ENCODE measurements around the gene DUT. TPM values are rescaled to one million over a fixed set of nuclear protein-coding genes. Genes with fewer than 3 reads are reported as not detected.

DUT gene
- total and polyA plus RNA-seq, 2 experiments from 2014 or later: 88.8 to 198 TPM

- Histone ChIP-seq H3K9me3 (ENCODE audit: low read depth) (no peaks in the 10 kb centered on the region), H3K27ac (no peak overlapping the region), H3K4me1 (ENCODE audit: low read depth) (peaks cover 13% of the 10 kb centered on the region), H3K4me3 (no peak overlapping the region), H3K36me3 (no peaks in the 10 kb centered on the region), H3K27me3 (no peaks in the 10 kb centered on the region)
- no peak for DNase-seq (ENCODE audit: low read depth in 1 of 2, low spot score in 1 of 2)
- TF ChIP-seq, protein P1, sequence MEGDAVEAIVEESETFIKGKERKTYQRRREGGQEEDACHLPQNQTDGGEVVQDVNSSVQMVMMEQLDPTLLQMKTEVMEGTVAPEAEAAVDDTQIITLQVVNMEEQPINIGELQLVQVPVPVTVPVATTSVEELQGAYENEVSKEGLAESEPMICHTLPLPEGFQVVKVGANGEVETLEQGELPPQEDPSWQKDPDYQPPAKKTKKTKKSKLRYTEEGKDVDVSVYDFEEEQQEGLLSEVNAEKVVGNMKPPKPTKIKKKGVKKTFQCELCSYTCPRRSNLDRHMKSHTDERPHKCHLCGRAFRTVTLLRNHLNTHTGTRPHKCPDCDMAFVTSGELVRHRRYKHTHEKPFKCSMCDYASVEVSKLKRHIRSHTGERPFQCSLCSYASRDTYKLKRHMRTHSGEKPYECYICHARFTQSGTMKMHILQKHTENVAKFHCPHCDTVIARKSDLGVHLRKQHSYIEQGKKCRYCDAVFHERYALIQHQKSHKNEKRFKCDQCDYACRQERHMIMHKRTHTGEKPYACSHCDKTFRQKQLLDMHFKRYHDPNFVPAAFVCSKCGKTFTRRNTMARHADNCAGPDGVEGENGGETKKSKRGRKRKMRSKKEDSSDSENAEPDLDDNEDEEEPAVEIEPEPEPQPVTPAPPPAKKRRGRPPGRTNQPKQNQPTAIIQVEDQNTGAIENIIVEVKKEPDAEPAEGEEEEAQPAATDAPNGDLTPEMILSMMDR (IDR thresholded peaks at IDR 0.05; ENCODE audit: low read depth, low read length): no peak
Observed at GRCh38 chr15:48289628-48290027, 41.6 kb upstream of the DUT start.

DNA sequence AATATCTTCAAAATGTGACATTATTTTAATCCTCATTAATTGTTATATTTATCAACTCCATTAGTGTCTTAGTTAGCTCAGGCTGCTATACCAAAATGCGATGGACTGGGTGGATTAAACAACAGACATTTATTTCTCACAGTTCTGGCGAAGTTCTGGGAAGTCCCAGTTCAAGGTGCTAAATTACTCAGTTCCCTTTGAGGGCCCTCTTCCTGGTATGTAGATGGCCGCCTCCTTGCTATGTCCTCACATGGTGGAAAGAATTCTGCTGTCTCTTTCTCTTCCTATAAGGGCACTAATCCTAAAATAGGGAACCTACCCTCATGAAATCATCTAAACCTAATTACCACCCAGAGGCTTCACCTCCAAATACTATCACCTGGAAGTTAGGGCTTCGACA lies 38.8 kb upstream of the DUT start:
- DNase-seq (ENCODE audit: low read depth in 1 of 2, low spot score in 1 of 2): no peak
- Histone ChIP-seq H3K9me3 (ENCODE audit: low read depth) (no peaks in the 10 kb centered on the region), H3K27me3 (no peaks in the 10 kb centered on the region), H3K4me3 (no peak overlapping the region), H3K4me1 (ENCODE audit: low read depth) (no peaks in the 10 kb centered on the region), H3K27ac (no peak overlapping the region), H3K36me3 (no peaks in the 10 kb centered on the region)
- TF ChIP-seq, protein P1 (IDR thresholded peaks at IDR 0.05; ENCODE audit: low read depth, low read length): no peak

- no peaks in the 10 kb centered on the region for H3K9me3 ChIP-seq (ENCODE audit: low read depth)
- no peak overlapping the region for H3K4me3 ChIP-seq
- no peaks in the 10 kb centered on the region for H3K4me1 ChIP-seq (ENCODE audit: low read depth)
- H3K27ac ChIP-seq: no peak overlapping the region
- H3K36me3 ChIP-seq: no peaks in the 10 kb centered on the region
- no peaks in the 10 kb centered on the region for H3K27me3 ChIP-seq
- no peak for DNase-seq (ENCODE audit: low read depth in 1 of 2, low spot score in 1 of 2)
- TF ChIP-seq, protein P1 (IDR thresholded peaks at IDR 0.05; ENCODE audit: low read depth, low read length): no peak
Observed at GRCh38 chr15:48297668-48298067, 33.6 kb upstream of the DUT start.

DNA sequence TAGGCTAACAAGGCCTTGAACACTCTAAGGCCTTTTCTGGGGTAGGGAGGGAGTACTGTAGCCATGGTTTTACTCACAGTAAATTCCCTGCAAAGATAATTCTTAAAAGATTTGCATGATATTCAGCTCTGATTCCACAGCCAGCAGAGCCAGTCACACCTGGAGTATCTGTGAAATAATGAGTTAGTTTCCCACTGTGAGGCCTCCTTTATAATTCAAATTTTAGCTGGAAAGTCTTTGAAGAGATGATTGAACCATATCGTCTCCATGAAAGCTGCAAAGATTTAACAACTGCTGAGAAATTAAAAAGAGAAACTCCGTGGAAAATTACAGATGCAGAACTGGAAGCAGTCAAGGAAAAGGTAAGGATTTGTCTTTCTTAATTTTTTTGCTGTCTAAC lies 32.3 kb upstream of the DUT start:
- no peak for DNase-seq (ENCODE audit: low read depth in 1 of 2, low spot score in 1 of 2)
- H3K4me3 ChIP-seq: no peak overlapping the region

GRCh38 chr15:48300038-48300437 lies 31.2 kb upstream of the DUT start:
- Histone ChIP-seq H3K36me3 (no peaks in the 10 kb centered on the region), H3K27me3 (no peaks in the 10 kb centered on the region), H3K27ac (no peak overlapping the region), H3K4me3 (no peak overlapping the region), H3K4me1 (ENCODE audit: low read depth) (no peaks in the 10 kb centered on the region), H3K9me3 (ENCODE audit: low read depth) (no peaks in the 10 kb centered on the region)
- TF ChIP-seq, protein P1 (IDR thresholded peaks at IDR 0.05; ENCODE audit: low read depth, low read length): no peak
- no peak for DNase-seq (ENCODE audit: low read depth in 1 of 2, low spot score in 1 of 2)

More for the DNA sequence above, 32.3 kb upstream of the DUT start:
- TF ChIP-seq, protein P1 (IDR thresholded peaks at IDR 0.05; ENCODE audit: low read depth, low read length): no peak
- Histone ChIP-seq H3K27ac (no peak overlapping the region), H3K9me3 (ENCODE audit: low read depth) (no peaks in the 10 kb centered on the region), H3K4me1 (ENCODE audit: low read depth) (no peaks in the 10 kb centered on the region), H3K36me3 (no peaks in the 10 kb centered on the region), H3K27me3 (no peaks in the 10 kb centered on the region)

DNA sequence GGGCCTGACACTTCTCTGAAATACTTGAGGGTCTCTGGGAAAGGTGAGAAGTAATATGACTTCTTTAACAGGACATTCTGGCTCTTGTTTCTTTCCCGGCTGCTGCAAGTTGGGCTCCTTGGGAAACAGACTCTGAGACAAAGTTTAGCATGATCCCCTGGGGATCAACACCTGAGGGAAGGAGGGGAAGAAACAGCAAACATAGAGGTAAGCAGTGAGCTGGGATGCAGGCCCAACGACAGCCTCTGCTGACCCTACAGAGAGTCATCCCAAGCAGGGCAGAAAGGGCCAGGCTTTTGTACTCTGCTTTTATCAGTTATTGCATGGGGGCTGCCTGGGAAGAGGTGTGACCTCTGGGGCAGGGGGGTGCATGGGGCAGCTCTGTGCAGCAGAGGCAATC lies 26.8 kb upstream of the DUT start:
- Histone ChIP-seq H3K27ac (no peak overlapping the region), H3K4me3 (no peak overlapping the region), H3K4me1 (ENCODE audit: low read depth) (no peaks in the 10 kb centered on the region), H3K36me3 (no peaks in the 10 kb centered on the region), H3K27me3 (no peaks in the 10 kb centered on the region), H3K9me3 (ENCODE audit: low read depth) (no peaks in the 10 kb centered on the region)
- DNase-seq (ENCODE audit: low read depth in 1 of 2, low spot score in 1 of 2): no peak
- TF ChIP-seq, protein P1 (IDR thresholded peaks at IDR 0.05; ENCODE audit: low read depth, low read length): no peak
